ENCODE measurements around the gene C2CD4D.
A peak's percentile ranks its signal among the peaks of the same experiment; 100 is the strongest.

Gene C2CD4D

GRCh38 chr1:151846686-151847237 is 7.1 kb upstream of the C2CD4D start:
- TF ChIP-seq ZFX (IDR thresholded peaks at IDR 0.05) = no peak
- TF ChIP-seq CTCF (conservative IDR thresholded peaks at IDR 0.05) = no peak
- no peak overlapping the region for H3K27ac ChIP-seq

- H3K27ac ChIP-seq = no peak overlapping the region
- no peak for TF ChIP-seq CTCF (conservative IDR thresholded peaks at IDR 0.05)
- no peak for TF ChIP-seq ZFX (IDR thresholded peaks at IDR 0.05)
Observed at GRCh38 chr1:151846062-151846568, 6.5 kb upstream of the C2CD4D start.

- TF ChIP-seq CTCF (conservative IDR thresholded peaks at IDR 0.05) (no peak), ZFX (IDR thresholded peaks at IDR 0.05) (no peak)
- no peak overlapping the region for H3K27ac ChIP-seq
Observed at GRCh38 chr1:151843398-151843797, 3.8 kb upstream of the C2CD4D start.

- TF ChIP-seq CTCF (conservative IDR thresholded peaks at IDR 0.05) (no peak), ZFX (IDR thresholded peaks at IDR 0.05) (no peak)
- H3K27ac ChIP-seq = no peak overlapping the region
Observed at GRCh38 chr1:151841141-151841540, 1.5 kb upstream of the C2CD4D start.

GRCh38 chr1:151840421-151840820 is 801 bp upstream of the C2CD4D start:
- TF ChIP-seq CTCF (conservative IDR thresholded peaks at IDR 0.05) (no peak), ZFX (IDR thresholded peaks at IDR 0.05) (no peak)
- H3K27ac ChIP-seq = peak overlapping the region; percentile 92

GRCh38 chr1:151839082-151839412 is 573 bp downstream of the C2CD4D start:
- H3K27ac ChIP-seq = peak overlapping the region; percentile 92

More at GRCh38 chr1:151839082-151839412, 573 bp downstream of the C2CD4D start:
- no peak for TF ChIP-seq ZFX (IDR thresholded peaks at IDR 0.05)
- no peak for TF ChIP-seq CTCF (conservative IDR thresholded peaks at IDR 0.05)
